22Rv1 (cell line): ENCODE results near the gene MVK.
A peak's percentile ranks its signal among the peaks of the same experiment; 100 is the strongest.

Experiments used
- H3K27ac ChIP-seq: fragments of 450-650 bp; 2 replicates; pipeline ENCODE4 v1.5.1; 2017
- ZFX ChIP-seq: fragments of 450-650 bp; IDR thresholded peaks from 2 replicates; pipeline ENCODE4 v1.6.1; 2017; ENCODE audit warnings: antibody characterized with exemption, borderline replicate concordance
- TF ChIP-seq, protein P1 (sequence below): fragments of 450-650 bp; IDR thresholded peaks from 2 replicates; pipeline ENCODE4 v1.5.1; 2017; ENCODE audit warnings: mild to moderate bottlenecking

Gene MVK

DNA sequence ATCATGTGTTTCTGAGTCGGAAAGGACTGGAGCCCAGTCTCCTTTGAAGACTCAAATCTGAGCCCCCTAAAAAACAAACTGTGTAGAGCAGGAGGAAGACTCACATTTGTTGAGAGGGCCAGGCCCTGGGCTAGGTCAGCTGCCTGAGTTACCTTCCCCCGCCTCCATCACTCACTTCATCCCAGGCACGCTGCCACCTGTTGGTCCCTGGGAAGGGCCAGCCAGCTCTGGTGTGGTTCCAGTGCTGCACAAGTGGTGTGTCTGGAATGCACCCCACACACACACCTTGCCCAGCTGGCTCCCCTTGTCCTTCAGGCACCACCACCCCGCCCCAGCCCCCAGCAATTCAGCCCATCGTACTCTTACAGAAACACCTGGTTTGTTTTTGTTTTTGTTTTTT is 9.0 kb downstream of the MVK start:
- TF ChIP-seq, protein P1, sequence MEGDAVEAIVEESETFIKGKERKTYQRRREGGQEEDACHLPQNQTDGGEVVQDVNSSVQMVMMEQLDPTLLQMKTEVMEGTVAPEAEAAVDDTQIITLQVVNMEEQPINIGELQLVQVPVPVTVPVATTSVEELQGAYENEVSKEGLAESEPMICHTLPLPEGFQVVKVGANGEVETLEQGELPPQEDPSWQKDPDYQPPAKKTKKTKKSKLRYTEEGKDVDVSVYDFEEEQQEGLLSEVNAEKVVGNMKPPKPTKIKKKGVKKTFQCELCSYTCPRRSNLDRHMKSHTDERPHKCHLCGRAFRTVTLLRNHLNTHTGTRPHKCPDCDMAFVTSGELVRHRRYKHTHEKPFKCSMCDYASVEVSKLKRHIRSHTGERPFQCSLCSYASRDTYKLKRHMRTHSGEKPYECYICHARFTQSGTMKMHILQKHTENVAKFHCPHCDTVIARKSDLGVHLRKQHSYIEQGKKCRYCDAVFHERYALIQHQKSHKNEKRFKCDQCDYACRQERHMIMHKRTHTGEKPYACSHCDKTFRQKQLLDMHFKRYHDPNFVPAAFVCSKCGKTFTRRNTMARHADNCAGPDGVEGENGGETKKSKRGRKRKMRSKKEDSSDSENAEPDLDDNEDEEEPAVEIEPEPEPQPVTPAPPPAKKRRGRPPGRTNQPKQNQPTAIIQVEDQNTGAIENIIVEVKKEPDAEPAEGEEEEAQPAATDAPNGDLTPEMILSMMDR, result peak; percentile 17; the same call in 1 of the 2 replicates
- no peak for TF ChIP-seq ZFX
- H3K27ac ChIP-seq, result no peak overlapping the region

DNA sequence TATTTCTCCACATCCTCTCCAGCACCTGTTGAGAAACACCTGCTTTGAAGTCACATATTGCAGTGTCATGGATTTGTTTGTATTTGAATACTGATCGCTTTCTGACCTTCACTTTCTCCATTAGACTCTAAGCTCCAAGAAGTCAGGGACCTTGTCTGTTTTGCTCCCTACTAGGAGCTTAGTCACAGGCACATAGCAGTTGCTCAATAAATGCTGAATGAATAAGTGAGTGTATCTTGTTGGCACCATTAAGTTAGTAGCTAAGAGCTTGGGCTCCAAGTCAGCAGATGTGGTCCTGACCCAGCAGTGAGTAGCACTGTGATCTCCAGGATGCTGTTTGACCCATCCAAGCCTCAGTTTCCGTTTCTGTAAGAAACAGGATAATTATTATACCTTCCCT is 10.1 kb downstream of the MVK start:
- H3K27ac ChIP-seq, result no peak overlapping the region
- TF ChIP-seq, protein P1, result no peak
- no peak for TF ChIP-seq ZFX

- H3K27ac ChIP-seq, result no peak overlapping the region
- no peak for TF ChIP-seq ZFX
- TF ChIP-seq, protein P1, result no peak
Observed at GRCh38 chr12:109586385-109587296, 13.0 kb downstream of the MVK start.

- H3K27ac ChIP-seq, result no peak overlapping the region
Observed at GRCh38 chr12:109587921-109588320, 14.3 kb downstream of the MVK start.

GRCh38 chr12:109588461-109589239 is 15.1 kb downstream of the MVK start:
- H3K27ac ChIP-seq, result 0 out of 2 replicates have a peak overlapping the region, but pooled peaks have one; percentile 7
- no peak for TF ChIP-seq ZFX
- TF ChIP-seq, protein P1, result no peak

More at GRCh38 chr12:109587921-109588320, 14.3 kb downstream of the MVK start:
- no peak for TF ChIP-seq ZFX
- TF ChIP-seq, protein P1, result no peak

DNA sequence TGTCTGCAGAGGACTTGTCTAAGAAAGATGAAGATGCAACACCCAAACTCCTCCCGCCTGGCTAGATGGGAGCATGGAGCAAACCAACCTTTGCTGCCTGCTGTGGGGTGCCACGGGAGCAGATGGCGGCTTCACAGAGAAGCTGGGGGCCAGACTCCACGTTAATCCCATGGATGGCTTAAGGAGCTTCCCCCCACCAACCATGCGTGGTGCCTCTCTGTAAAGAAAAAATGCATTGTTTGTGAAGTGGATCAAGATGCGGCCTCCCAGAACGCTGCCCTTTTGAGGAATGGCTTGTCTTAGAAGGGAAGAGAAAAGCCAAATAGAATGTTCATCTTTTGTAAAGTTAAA is 15.6 kb downstream of the MVK start:
- TF ChIP-seq, protein P1, result no peak
- TF ChIP-seq ZFX, result no peak
- H3K27ac ChIP-seq, result 0 out of 2 replicates have a peak overlapping the region, but pooled peaks have one; percentile 7
